Ascending aorta (tissue), 2 donors: Measurements from ENCODE around the gene KRTAP13-3. TPM values are rescaled to one million over a fixed set of nuclear protein-coding genes. Genes with fewer than 3 reads are reported as not detected.

Source experiments
- DNase-seq, 2 donors: peaks; one replicate each; pipeline ENCODE4 v3.0.0-alpha.2; 2019; ENCODE audit warnings: low spot score in 2 of 2
- H3K27ac ChIP-seq, 2 donors: fragments of 200-600 bp; sonication (generic); one replicate each; pipeline ENCODE4 v1.5.1; 2016 to 2017; ENCODE audit warnings: mild to moderate bottlenecking in 1 of 2
- H3K27me3 ChIP-seq: fragments of 200-600 bp; sonication (generic); one replicate; pipeline ENCODE4 v1.5.1; 2017
- H3K36me3 ChIP-seq, 2 donors: fragments of 200-600 bp; sonication (generic); one replicate each; pipeline ENCODE4 v1.5.1; 2016
- H3K4me1 ChIP-seq, 2 donors: fragments of 200-600 bp; sonication (generic); one replicate each; pipeline ENCODE4 v1.5.1; 2016 to 2017; ENCODE audit warnings: mild to moderate bottlenecking in 1 of 2
- H3K4me3 ChIP-seq, 2 donors: fragments of 200-600 bp; sonication (generic); one replicate each; pipeline ENCODE4 v1.5.1; 2016 to 2017; ENCODE audit warnings: mild to moderate bottlenecking in 1 of 2
- H3K9me3 ChIP-seq, 2 donors: fragments of 200-600 bp; sonication (generic); one replicate each; pipeline ENCODE4 v1.5.1; 2016
- CTCF ChIP-seq, 3 experiments: fragments of 200-600 bp in 2 of 3; fragments of 450-650 bp in 1 of 3; sonication (generic) in 2 of 3; IDR thresholded peaks; one replicate each; pipeline ENCODE4 v1.5.1; 2016 to 2019; ENCODE audit warnings: antibody characterized with exemption in 3 of 3, mild to moderate bottlenecking in 1 of 3, moderate library complexity in 1 of 3
- intact Hi-C: fragments of 100-400 bp; cut with DNase I; formaldehyde crosslinking; loops from one replicate; pipeline ENCODE4 v1.15.1; 2023
- total RNA-seq: library from RNA; depleted of rRNA; stranded (reverse); fragments of >200 nt; gene quantifications from one replicate; pipeline ENCODE4 v1.1.0, GENCODE V29; 2016

KRTAP13-3 gene
- total RNA-seq, 1 donor from 2014 or later: not detected

GRCh38 chr21:30391492-30392025 lies 34.2 kb downstream of the KRTAP13-3 start:
- H3K9me3 ChIP-seq: no peaks in the 10 kb centered on the region
- no peak for TF ChIP-seq CTCF (IDR thresholded peaks at IDR 0.05)
- no peaks in the 10 kb centered on the region for H3K27me3 ChIP-seq
- H3K4me1 ChIP-seq: no peaks in the 10 kb centered on the region
- DNase-seq: no peak
- no peaks in the 10 kb centered on the region for H3K36me3 ChIP-seq
- no peak overlapping the region for H3K27ac ChIP-seq
- intact Hi-C loops: no loop called here
- no peak overlapping the region for H3K4me3 ChIP-seq

GRCh38 chr21:30382201-30382600 lies 43.5 kb downstream of the KRTAP13-3 start:
- Histone ChIP-seq H3K36me3 (no peaks in the 10 kb centered on the region), H3K9me3 (no peaks in the 10 kb centered on the region), H3K27ac (no peak overlapping the region), H3K27me3 (no peaks in the 10 kb centered on the region), H3K4me1 (no peaks in the 10 kb centered on the region), H3K4me3 (no peak overlapping the region)
- no peak for TF ChIP-seq CTCF (IDR thresholded peaks at IDR 0.05)
- no peak for DNase-seq
- intact Hi-C loops: no loop called here

Other genes with a start within 250 kb of the KRTAP13-3 start
- not detected for gene CLDN8, start 209.8 kb downstream of the KRTAP13-3 start, total RNA-seq
- not detected for gene KRTAP24-1, start 143.0 kb downstream of the KRTAP13-3 start, total RNA-seq
- not detected for gene KRTAP25-1, start 136.4 kb downstream of the KRTAP13-3 start, total RNA-seq
- not detected for gene KRTAP26-1, start 105.6 kb downstream of the KRTAP13-3 start, total RNA-seq
- not detected for gene KRTAP27-1, start 88.2 kb downstream of the KRTAP13-3 start, total RNA-seq
- gene KRTAP23-1, start 77.3 kb downstream of the KRTAP13-3 start, total RNA-seq: not detected
- gene KRTAP13-2, start 53.7 kb downstream of the KRTAP13-3 start, total RNA-seq: not detected
- not detected for gene KRTAP13-1, start 29.9 kb downstream of the KRTAP13-3 start, total RNA-seq
- not detected for gene KRTAP13-4, start 4.3 kb upstream of the KRTAP13-3 start, total RNA-seq
- not detected for gene KRTAP15-1, start 14.3 kb upstream of the KRTAP13-3 start, total RNA-seq
- gene KRTAP19-1, start 54.4 kb upstream of the KRTAP13-3 start, total RNA-seq: not detected
- not detected for gene KRTAP19-2, start 61.5 kb upstream of the KRTAP13-3 start, total RNA-seq
- not detected for gene KRTAP19-3, start 66.1 kb upstream of the KRTAP13-3 start, total RNA-seq
- not detected for gene KRTAP19-4, start 71.2 kb upstream of the KRTAP13-3 start, total RNA-seq
- gene KRTAP19-5, start 76.2 kb upstream of the KRTAP13-3 start, total RNA-seq: not detected
- gene KRTAP19-6, start 115.9 kb upstream of the KRTAP13-3 start, total RNA-seq: not detected
- not detected for gene KRTAP19-7, start 135.4 kb upstream of the KRTAP13-3 start, total RNA-seq
- gene KRTAP22-2, start 164.5 kb upstream of the KRTAP13-3 start, total RNA-seq: not detected
- gene KRTAP6-3, start 166.5 kb upstream of the KRTAP13-3 start, total RNA-seq: not detected
- not detected for gene KRTAP6-2, start 173.0 kb upstream of the KRTAP13-3 start, total RNA-seq
- gene KRTAP22-1, start 175.2 kb upstream of the KRTAP13-3 start, total RNA-seq: not detected
- gene KRTAP6-1, start 188.0 kb upstream of the KRTAP13-3 start, total RNA-seq: not detected
- not detected for gene KRTAP20-1, start 190.5 kb upstream of the KRTAP13-3 start, total RNA-seq
- not detected for gene KRTAP20-4, start 194.7 kb upstream of the KRTAP13-3 start, total RNA-seq
- gene KRTAP20-2, start 209.3 kb upstream of the KRTAP13-3 start, total RNA-seq: not detected
- not detected for gene KRTAP20-3, start 216.9 kb upstream of the KRTAP13-3 start, total RNA-seq